Epithelial cell of prostate (primary cell): Measurements from ENCODE around the gene UGT1A8.
"Not testable (repeated sequence)": the region's sequence is repeated elsewhere in the genome, so short reads cannot be mapped to it uniquely, and the experiment has no call there.

Experiments used
- DNase-seq: peaks from one replicate; pipeline ENCODE4 v3.0.0-alpha.2; 2011; ENCODE audit warnings: low read depth, low spot score
- H3K27ac ChIP-seq: fragments of 450-650 bp; 2 replicates; pipeline ENCODE4 v1.5.1; 2017; ENCODE audit warnings: mild to moderate bottlenecking

The UGT1A8 gene

DNA sequence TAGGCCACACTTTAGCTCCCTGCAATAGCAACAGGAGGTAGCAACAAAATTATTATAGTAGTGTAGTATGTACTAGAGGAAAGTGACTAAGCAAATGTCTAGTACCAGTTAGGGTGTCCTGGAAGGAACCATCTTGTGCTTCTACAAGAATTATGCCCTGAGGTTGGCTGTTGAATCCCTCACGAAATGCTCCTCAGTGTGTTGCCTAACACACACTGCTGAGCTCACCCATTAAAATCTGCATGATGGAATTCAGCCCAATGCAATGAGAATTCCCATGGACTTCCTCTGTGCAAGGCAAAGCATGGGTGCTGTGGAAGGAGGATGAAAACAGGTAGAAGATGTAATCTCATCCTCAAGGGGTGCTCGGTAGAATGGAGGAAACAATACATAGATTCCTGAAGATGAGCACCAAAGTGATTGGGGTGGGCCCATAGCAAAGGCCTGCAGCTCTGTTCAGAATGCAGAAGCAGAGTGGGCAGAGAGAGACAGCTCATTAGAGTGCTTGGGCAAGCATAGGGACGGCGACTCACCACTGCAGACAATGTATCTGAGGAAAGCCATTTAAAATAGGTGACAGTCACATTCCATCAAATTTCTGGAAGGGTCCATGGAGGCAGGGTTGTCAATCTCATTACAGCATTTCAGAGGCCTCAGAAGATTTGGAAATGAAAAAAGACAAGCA, 63.1 kb downstream of the UGT1A8 start:
- DNase-seq = no peak
- H3K27ac ChIP-seq = no peak overlapping the region

DNA sequence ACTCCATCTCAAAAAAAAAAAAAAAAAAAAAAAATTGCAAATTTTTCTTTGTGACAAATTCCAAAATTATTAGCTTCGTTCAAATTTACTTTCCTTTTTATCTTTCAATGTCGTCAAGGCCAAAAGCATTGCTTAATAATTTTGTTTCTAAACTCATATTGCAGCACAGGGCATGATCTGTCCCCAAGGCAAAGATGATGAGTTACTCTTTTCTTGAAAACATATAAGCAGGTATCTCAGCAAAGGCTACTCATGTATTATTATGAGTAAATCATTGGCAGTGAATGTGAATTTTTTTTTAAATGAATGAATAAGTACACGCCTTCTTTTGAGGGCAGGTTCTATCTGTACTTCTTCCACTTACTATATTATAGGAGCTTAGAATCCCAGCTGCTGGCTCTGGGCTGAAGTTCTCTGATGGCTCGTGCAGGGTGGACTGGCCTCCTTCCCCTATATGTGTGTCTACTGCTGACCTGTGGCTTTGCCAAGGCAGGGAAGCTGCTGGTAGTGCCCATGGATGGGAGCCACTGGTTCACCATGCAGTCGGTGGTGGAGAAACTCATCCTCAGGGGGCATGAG, 64.2 kb downstream of the UGT1A8 start, which contains the start of gene UGT1A7:
Gene UGT1A7 (plus strand): TSS at position 381 of the 579 bp plus-strand sequence. CDS start 37 bp downstream, at position 418.
- DNase-seq = no peak
- no peak within 1 kb of the TSS for H3K27ac ChIP-seq

DNA sequence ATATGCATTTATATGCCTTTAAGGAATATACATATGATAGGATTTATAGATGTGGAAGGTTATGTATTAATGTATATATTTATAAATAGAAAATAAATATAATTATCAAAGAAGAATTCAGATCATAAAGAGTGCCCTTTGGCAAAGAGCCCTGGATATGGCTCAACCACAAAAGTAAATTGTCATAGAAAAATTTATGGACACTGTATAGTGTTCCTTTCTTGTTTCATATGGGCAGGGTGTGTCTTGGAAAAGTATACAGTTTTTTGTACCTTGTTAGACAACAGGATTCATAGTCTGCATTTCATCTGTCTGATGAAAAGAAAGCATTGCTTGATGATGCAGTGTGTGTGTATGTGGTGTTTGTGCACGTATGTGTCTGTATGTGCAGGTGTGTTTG, 67.2 kb downstream of the UGT1A8 start:
- DNase-seq = no peak

DNA sequence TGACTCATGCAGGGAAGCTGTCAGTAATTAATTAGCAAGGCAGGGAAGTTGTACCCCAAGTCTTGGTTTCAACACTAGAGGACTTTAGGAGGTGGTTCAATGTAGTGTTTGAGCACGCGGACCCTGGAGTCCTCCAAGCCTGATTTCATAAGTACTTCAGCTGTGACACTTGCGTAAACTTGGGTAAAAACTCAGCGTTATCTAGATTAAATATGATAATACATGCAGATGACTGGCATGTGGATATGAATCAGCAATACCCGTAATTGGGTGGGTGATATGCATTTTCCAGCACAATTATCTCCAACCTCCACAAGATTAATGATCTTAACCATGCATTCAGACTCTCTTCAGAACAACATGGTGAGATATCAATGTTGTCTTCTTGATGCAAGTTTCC, 69.5 kb downstream of the UGT1A8 start:
- DNase-seq = no peak
- H3K27ac ChIP-seq = no peak overlapping the region

More for the DNA sequence above, 67.2 kb downstream of the UGT1A8 start:
- no peak overlapping the region for H3K27ac ChIP-seq

DNA sequence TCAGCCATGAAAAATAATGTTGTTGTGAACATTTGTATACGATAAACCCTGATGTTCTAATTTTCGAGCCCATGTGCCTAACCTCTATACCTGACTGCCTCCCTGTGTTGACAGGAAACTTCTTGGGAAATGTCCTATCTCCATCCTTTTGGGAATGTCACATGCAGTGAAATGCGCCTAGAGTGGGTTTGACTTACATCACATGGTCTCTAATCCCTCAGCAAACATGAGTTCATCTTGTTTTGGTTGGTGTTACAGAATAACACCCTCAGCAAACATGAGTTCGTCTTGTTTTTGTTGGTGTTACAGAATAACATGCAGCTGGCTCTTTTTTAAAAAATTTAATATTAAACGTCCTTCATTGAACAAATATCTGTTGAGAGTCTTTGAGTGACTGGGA, 70.9 kb downstream of the UGT1A8 start:
- DNase-seq = no peak
- no peak overlapping the region for H3K27ac ChIP-seq

DNA sequence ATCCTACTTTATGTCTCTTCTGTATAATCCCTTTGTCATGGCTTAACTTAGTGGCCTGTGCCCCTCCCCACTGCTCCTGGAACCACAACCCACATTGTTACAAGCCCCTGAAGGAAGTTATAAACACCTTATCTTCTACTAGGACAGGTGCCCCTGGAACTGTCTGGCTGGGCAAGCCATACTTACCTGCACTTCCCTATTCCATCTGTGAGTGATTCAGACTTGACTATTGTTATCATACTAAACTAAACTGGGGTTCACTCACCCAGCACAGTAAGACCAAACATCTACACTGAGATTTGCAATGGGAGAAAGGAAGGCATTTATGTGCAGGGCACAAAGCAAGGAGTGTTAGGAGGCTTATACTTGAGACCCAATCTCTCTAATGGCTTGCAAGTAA, 71.6 kb downstream of the UGT1A8 start:
- DNase-seq = no peak
- peak overlapping the region; percentile 80 for H3K27ac ChIP-seq

DNA sequence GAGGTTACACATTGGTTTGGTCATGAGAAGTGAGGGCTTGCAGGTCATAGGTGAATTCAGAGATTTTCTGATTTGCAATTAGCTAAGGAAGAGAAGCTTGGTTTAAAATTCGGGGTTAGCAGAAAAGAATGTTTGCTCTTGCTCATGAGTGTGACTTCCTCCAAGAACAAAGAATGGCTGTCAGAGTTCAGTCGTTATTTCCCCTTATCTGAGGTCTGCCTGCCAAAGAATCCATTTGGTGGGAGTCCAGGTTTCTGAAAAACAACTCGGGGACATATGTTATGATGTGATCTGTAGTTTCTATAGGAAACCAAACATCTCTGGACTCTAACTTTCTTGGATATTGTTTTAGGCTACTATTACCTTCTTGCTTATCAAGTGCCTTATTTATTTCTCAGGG, 72.1 kb downstream of the UGT1A8 start:
- no peak for DNase-seq
- peak overlapping the region; percentile 80 for H3K27ac ChIP-seq

DNA sequence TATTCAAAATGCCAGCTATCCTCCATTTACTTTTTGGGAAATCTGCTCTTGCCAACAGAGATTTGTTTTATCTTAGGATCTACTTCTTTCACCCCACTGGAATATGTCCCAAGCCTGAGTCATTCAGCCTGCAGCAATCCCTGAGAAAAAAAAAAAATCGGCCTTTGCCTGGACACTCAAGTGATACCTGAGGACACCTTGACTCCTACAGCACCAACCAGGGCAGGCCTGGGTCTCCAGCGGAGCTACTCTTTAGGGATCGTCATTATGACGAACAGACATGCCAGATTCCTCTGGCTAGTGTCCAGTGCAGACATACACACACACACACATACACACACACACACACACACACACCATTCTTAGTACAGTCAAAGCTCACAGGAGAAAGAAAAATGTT, 73.0 kb downstream of the UGT1A8 start:
- DNase-seq = peak; percentile 81
- peak overlapping the region; percentile 80 for H3K27ac ChIP-seq

DNA sequence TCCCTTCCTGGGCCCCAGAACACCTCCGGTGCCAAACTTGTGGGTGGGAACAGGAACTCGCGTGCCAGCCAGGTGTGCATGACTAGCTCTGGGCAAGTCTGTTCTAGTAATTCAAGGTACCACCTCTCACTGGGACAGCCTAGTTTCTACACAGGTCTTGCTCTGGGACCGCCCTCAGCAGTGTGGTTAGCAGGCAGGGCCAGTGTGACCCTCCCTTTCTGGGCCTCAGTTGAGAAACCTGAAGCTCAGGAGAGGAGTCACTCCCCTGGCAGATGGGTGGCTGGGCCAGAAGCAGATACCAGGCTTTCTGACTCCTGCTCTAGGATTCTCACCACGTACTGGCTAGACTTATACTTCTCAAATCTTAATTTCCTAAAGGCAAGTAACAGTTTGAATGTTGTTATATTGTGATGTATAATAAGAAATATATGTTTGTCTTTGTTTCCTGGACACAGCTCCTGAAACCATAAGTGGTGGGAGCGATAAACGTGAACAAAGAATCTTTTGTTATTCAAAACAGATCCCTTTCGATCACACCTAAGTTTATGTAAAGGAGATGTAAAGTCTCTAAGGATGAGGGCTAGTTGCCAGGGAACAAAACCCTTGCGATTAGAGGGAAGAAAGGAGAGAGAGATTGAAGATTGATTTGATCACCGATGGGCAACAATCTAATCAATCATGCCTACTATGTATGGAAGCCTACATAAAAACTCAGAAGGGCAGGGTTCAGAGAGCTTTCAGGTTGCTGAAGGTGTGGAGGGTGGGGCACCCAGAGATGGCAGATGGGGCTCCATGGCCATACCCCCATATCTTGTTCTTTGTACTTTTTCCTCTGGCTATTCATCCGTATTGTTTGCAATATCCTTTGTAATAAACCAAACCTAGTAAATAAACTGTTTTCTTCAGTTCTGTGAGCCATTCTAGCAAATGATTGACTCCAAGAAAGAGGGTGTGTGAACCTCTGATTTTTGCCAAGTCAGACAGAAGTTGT, 74.3 kb downstream of the UGT1A8 start:
- H3K27ac ChIP-seq = peak overlapping the region; percentile 80
- peak; percentile 99 for DNase-seq

DNA sequence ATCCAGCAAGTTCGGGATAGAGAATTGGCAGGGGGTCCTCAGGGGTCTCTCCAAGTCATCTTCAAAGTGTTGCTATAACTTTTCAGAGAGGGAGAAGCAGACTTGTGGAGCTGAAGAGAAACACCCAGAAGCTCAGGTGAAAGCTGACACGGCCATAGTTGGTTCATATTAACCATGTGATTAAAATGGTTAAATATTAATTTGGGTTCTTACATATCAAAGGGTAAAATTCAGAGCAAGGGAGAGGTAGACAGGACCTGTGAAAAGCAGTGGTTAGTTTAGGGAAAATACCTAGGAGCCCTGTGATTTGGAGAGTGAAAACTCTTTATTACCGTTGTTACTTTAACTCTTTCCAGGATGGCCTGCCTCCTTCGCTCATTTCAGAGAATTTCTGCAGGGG, 75.2 kb downstream of the UGT1A8 start, which contains the start of gene UGT1A6:
Gene UGT1A6 (plus strand): TSS at position 243 of the 400 bp plus-strand sequence. CDS start 115 bp downstream, at position 358.
- peak within 1 kb of the TSS; percentile 80 for H3K27ac ChIP-seq
- no peak for DNase-seq

DNA sequence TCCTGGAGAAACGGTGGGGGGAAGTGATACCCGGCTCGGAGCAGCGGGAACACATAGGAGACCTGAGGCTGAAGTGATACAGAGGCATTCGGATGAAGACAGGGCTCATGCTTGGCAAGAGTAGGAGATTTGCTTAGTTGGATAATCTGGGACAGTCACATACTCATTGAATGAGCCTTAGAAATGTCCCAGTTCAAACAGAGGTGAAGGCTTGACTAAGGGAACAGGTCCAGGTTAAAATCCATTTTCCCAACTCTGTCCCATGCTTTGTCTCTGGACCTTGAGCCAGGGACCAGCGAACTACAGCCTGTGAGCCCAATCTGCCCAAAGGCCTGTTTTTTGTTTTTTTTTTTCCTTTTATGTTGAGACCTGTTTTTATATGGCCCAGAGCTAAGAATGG, 76.5 kb downstream of the UGT1A8 start:
- H3K27ac ChIP-seq = no peak overlapping the region
- DNase-seq = no peak

DNA sequence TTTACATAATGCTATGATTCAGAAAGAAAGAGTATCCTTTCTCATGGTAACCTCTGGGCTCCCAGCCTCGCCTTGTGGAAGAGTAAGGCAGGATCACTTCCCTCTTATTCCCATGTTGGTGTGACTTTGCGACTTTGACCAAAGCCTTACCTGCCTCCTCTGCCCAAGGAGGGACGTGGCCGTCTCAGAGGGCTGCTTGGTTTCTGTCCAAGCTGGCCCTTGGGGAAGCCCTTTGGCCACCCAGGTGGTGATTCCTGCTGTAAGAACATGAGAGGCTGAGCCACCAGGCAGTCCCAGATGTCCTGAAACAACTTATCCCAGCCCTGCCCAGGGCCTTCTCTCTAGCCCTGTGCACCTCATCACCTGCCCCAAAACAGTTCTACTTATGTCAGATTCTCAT, 81.3 kb downstream of the UGT1A8 start:
- DNase-seq = no peak

DNA sequence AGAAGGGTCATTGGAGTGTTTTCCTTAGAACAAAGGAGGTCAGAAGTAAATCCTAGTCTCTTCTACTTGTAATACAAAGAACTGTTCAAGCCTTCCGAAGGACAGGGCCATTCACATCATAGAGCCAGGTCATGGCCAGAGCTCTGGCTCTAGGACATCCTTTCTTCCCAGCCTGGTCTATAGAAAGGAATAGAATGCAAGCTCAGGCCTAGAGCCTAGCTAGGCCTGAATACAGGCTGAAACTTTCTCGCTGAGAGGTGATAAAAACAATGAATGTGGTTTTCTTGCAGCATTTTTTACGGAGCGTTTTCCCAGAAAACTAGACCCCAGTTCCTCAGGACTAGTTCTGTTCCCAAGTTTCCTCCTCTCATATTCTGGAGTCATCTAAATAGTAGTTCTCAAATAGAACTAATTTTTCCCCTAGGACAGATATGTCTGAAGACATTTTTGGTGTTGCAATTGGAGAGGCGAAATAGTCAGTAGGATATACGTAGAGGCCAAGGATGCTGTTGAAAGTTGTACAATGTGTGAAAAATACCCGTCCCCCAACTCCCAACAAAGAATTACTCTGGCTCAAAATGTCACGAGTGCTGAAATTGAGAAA, 82.1 kb downstream of the UGT1A8 start:
- peak overlapping the region; percentile 52 for H3K27ac ChIP-seq
- no peak for DNase-seq

More for the DNA sequence above, 81.3 kb downstream of the UGT1A8 start:
- H3K27ac ChIP-seq = no peak overlapping the region

DNA sequence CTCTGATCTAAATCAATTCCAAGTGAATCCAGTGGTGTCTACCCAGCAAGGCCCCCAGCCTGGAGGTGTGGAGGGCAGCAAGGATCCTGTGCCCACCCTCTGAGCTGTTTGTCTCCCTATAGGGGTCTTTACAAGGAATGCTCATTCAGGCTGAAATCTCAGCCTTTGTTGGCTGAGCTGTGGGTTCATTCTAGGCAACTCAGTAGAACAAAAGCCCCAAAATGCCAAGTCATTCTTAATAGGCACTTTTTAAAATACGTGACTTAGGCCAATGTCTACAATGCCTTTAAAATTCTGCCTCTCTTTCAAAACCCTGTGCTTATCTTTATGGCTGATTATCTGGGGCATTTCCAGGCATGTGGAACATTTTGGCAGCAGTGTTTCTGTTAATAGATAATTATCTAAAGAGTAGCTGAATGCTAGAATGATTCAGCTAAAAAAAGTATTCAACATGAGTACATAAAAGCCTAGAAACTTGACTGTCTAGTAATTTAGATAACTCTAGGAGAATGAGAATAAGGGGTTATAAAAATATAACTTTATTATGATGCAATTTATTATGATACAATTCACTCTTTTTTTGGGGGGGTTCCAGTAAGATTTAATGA, 82.7 kb downstream of the UGT1A8 start:
- peak; percentile 18 for DNase-seq

DNA sequence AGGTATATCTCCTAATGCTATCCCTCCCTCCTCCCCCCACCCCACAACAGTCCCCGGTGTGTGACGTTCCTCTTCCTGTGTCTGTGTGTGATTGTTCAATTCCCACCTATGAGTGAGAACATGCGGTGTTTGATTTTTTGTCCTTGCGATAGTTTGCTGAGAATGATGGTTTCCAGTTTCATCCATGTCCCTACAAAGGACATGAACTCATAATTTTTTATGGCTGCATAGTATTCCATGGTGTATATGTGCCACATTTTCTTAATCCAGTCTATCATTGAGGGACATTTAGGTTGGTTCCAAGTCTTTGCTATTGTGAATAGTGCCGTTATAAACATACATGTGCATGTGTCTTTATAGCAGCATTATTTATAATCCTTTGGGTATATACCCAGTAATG, 83.4 kb downstream of the UGT1A8 start:
- H3K27ac ChIP-seq, DNase-seq: not testable (repeated sequence)

More for the DNA sequence above, 82.7 kb downstream of the UGT1A8 start:
- peak overlapping the region; percentile 52 for H3K27ac ChIP-seq

DNA sequence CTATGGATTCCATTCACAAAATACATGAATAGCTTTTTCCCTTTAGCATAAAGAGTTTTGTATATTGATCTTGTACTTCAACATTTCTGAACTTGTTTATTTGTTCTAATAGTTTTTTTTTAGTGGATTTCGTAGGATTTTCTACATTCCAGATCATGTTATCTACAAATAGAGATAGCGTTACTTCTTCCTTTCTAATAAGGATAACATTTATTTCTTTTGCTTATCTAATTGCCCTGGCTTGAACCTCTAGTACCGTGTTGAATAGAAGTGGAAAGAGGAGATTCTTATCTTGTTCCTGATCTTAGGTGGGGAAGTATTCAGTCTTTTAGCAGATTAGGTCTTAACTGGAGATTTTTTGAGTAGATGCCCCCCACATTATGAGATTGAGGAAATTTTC, 84.8 kb downstream of the UGT1A8 start:
- DNase-seq = no peak
- no peak overlapping the region for H3K27ac ChIP-seq

DNA sequence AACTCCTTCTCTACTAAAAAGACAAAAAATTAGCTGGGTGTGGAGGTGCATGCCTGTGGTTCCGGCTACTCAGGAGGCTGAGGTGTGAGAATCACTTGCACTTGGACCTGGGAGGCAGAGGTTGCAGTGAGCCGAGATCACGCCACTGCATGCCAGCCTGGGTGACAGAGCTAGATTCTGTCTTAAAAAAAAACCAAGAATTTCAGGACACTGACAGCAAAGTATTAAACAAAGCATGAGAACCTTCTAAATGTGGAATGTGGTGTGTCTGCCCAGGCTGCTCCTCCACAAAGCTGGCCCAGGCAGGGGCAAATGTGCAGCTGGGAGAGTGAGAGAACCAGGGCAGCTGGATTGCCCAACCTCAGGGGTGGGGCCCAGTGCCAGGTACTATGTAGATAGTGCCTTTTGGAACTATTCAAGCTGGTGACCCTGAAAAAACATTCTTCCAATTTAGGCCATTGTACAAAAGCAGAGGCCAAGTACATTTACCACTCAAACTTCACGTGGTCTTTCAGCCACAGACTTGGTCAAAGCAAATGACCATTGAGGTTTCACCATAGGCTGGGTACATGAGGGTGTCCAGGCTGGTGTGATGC, 88.6 kb downstream of the UGT1A8 start:
- peak; percentile 20 for DNase-seq
- peak overlapping the region; percentile 53 for H3K27ac ChIP-seq

DNA sequence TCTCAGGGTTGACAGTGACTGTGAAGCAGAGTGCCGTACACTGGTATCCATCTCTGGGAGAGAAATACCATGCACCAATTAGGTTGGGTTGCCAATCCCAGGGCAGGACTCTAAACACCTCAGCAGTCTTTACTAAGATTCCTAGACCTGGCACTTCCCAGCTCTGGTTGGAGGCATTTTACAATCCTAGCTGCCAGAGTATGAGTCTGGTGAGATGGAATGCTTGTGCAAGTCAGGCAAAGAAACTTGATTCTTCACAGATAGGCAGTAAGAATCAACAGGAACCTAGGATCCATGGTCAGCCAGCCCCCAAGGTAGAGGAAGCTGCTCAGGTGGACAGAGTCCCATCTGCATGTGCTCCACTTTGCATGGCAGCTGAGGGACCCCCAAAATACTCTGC, 89.3 kb downstream of the UGT1A8 start:
- peak overlapping the region; percentile 53 for H3K27ac ChIP-seq
- DNase-seq = no peak

DNA sequence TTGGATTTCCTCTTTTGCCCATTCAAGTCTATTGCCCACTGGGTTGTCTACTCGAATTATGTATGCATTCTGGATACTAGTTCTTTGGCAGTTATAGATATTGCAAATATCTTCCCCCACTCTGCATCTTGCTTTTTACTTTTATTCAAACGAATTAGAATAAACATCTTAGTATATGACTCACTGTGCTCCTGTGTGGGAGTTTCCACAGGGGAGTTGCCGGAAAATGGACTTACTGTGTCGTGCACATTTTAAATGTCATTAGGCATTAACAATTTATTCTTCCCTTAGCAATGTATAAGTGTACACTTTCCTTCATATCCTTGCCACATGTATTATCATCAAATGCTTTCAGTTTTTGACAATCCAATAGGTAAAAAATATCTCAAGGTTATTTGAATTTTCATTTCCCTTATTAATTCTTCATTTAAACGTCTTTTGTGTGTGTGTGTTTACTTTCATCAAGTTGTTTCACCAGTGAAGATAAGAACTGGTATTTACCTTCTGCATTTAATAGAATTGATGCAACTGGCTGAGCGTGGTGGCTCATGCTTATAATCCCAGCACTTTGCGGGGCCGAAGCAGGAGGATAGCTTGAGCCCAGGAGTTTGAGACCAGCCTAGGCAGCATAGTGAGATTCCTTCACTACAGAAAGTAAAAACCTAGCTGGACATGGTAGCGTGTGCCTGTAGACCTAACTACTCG, 90.7 kb downstream of the UGT1A8 start:
- no peak for DNase-seq
- H3K27ac ChIP-seq = no peak overlapping the region
